Skeletal muscle cell (primary cell): ENCODE data around the gene RASGRF2.
"Not testable (repeated sequence)": the region's sequence is repeated elsewhere in the genome, so short reads cannot be mapped to it uniquely, and the experiment has no call there.

ENCODE experiments used
- DNase-seq: peaks from one replicate; pipeline ENCODE4 v3.0.0-alpha.2; 2010; ENCODE audit warnings: low read depth
- H3K4me3 ChIP-seq: 2 replicates; pipeline ENCODE4 v1.5.1; 2011; ENCODE audit warnings: low read depth, mild to moderate bottlenecking, control low read depth, low read length, moderate library complexity

Gene RASGRF2

DNA sequence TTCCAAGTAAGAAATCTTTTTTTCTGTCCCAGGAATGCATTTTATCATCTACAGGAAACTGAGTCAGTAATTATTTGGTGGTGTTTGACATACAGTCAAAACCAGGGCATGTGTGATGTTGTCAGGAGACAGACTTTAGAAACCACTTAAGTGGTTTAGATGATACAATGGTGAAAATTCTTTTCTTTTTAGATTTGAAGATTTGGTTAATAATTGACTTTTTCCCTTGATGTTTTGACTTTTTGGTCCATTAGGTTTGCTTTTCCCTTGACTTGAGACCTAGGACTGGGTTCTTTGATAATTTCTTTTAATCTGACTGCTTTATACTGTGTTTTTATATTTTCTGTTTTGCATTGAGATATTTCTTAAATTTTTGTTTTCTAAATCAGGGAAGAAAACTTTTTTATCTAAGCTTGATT lies 85.2 kb downstream of the RASGRF2 start:
- DNase-seq, result no peak
- no peak overlapping the region for H3K4me3 ChIP-seq

DNA sequence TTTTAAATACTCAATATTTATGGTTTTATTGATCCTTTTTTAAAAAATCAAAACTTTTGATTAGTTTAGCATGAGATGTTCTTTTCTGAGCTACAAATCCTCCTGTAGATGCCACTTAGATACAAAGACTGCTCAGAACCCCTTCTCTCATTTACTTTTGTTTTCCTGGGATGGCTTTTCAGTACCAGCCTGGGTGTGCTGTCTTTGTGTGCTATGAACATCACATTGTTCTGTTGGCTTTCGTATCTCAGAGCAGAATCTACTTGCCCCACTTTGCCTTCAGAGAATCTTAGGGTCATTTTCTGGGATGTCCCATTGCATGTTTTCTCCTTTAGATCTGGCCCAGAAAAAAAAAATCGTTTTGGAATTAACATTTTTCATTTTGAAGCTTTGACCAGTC lies 85.9 kb downstream of the RASGRF2 start:
- no peak for DNase-seq
- H3K4me3 ChIP-seq, result no peak overlapping the region

DNA sequence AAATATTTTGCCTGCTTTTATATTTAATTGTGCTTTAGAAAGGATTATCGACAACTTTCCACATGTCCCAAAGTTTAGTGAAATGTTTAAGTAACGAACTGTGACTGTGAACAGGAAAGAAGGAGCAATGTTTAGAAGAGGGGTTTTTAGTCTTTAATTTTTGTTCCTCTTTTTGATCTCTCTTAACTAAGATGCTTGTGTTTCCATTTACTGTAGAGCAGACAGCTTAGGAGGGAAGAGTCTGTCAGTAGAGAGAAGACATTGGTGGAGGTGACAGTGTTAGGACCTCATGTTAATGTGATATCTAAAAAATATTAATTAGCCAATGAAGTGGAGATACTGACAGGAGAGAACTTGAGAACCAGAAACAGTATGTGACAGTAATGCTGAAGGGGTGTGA lies 92.2 kb downstream of the RASGRF2 start:
- no peak overlapping the region for H3K4me3 ChIP-seq
- DNase-seq, result no peak

DNA sequence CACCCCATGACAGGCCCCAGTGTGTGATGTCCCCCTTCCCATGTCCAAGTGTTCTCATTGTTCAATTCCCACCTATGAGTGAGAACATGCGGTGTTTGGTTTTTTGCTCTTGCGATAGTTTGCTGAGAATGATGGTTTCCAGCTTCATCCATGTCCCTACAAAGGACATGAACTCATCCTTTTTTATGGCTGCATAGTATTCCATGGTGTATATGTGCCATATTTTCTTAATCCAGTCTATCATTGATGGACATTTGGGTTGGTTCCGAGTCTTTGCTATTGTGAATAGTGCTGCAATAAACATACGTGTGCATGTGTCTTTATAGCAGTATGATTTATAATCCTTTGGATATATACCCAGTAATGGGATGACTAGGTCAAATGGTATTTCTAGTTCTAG lies 93.1 kb downstream of the RASGRF2 start:
- DNase-seq, H3K4me3 ChIP-seq: not testable (repeated sequence)

DNA sequence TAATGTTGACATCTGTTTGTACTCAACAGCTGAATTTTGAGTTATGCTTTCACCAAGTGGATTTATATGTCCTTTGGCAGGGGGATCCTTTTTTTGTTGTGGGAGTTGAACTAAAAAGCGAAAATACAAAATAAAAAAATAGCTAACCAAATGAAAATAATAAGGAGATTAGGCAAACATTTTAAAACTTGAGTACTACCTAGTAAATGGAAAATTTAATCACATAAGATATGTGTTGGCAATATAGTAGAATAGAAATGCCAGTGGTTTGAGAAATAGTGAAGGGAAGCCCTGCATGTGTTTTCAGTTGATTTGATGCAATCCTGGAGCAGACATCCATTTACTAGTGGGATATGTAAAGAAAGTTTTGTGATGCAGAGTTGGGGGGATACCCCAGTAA lies 98.0 kb downstream of the RASGRF2 start:
- DNase-seq, result no peak
- no peak overlapping the region for H3K4me3 ChIP-seq

DNA sequence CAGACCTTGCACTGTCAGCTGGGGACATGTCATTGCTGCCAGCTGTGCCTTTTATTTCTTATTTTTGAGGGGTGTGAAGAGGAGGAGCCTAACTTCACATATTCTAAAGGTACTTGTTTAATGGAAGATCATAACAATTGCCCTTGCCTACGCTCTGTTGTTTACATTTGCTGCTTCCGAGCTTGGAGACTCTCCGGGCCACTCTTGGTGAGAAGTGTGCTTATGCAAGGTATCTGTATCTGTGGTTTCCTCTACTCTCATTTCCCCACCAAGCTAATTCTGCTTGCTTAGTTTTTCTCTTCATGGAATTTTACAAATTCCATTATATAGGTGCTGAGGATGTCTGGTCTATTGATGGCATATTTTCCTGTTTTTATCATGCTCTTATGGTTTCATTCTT lies 105.3 kb downstream of the RASGRF2 start:
- DNase-seq, result no peak
- no peak overlapping the region for H3K4me3 ChIP-seq

DNA sequence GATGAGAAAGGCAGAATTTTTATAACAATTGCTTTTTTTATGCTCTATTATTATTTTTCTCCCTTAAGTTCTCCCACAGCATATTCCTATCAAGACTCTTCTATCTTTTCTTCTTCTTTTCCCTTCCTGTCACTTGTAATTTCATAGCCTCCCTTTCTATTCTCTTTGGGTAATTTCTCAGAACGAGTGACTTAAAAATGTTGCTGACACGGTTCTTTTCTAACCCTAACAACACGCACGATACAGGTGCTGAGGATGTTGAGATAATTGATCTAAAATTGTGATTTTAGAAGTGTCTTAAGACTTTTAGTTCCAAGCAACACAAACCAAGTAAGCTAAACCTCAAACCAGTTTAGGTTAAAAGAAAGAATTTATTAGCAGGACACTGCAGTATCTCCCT lies 105.9 kb downstream of the RASGRF2 start:
- no peak overlapping the region for H3K4me3 ChIP-seq
- DNase-seq, result no peak

DNA sequence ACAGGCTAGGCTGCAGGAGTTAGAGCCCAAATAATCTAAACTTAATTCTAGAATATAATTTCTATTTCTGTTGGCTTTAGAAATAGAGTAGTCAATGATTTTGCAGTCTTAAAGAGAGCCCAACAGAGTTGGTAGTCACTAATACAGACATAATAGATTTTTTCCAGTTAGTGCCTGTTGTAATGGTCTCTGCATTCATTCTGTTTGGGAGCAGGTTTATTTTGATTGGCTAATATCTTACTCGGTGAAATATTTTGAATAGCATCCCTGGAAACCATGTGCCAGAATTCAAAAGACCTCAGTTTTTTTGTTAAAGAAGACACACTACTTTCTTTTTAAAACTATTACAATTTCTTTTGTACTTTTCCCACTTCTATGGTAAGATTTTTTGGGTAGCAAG lies 107.2 kb downstream of the RASGRF2 start:
- no peak overlapping the region for H3K4me3 ChIP-seq
- DNase-seq, result no peak

DNA sequence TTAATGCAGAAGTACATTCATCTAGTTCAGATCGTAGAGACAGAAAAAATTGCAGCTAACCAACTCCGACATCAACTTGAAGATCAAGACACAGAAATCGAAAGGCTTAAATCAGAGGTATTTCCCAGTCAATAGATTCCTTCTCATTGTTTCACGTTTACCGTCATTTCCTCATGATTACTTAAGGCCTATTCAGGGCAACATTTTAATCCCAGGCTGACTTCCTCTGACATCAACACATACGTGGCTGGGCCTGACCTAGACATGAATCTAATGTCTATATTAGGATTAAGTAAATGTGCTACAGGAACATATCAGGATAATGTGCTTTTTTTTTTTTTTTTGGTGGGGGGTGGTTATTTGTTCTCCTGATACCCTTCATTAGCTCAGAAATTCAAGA lies 107.9 kb downstream of the RASGRF2 start:
- H3K4me3 ChIP-seq, result no peak overlapping the region
- DNase-seq, result no peak

DNA sequence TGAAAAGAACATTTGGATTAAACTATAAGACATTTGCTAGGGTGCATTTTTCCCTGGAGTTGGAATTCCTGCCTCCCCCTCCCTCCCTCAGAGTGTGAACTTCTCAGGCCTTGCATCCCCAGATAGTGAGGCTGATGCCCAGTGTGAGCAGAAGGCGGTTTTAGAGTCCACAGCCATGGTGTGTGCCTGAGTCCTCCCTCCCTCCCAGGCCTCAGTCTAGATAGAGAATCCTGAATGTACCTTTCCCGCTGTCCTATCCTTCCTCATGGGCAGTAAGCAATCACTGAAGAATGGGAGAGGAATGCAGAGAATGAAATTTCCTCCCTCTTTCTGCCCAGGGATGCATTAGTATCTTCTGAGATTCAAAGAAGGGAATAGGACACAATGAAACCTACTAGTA lies 108.5 kb downstream of the RASGRF2 start:
- no peak overlapping the region for H3K4me3 ChIP-seq
- no peak for DNase-seq

DNA sequence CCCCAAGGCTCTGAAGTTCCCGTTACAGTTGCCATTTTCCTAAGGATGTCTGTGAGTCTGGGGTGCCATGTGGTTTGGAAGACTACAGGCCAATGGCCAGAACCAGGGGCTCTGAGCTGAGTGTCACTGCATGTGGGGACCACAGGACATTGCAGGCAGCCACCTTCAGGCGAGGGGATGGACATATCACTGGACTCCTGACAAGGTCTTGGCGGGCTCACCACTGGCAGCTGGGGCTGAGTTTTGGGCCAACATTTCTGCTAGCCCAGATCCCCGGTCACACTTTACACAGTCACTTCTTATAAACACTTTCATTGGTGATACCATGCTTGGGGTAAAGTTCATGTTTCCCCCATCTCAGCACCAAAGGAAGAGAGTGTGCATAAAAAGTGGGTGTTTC lies 109.8 kb downstream of the RASGRF2 start:
- H3K4me3 ChIP-seq, result no peak overlapping the region
- no peak for DNase-seq

DNA sequence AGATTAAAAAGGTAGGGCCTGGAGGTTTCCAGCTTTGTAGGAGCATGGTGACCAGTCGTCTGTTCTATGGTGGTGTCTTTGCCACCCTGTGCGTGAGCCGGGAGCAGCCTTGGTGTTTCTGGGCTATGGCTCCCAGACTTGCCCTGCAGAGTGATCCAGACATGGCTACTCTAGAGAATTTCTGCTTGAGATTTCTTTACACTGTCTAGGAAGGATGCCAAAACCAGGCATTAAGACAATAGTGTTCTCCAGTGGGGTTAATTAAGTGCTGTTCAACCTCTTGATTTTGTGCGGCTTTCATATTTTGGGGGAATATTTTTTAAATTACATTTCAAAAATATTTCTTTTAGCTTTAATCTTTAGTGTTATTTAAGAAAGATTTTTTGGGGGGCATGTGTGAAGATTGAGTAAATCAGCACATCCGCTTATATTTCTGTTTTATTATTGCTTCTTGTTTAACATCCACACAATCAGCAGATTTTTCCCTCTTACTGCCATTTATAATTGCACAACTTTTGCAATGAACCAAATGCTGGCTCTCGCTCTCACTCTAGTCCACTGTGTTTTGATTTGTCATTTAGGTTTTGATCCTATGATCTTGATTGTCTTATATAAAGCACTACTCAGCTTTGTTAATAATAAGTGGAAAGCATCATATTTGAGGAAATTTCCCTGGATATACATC lies 110.5 kb downstream of the RASGRF2 start:
- DNase-seq, result no peak
- H3K4me3 ChIP-seq, result no peak overlapping the region

DNA sequence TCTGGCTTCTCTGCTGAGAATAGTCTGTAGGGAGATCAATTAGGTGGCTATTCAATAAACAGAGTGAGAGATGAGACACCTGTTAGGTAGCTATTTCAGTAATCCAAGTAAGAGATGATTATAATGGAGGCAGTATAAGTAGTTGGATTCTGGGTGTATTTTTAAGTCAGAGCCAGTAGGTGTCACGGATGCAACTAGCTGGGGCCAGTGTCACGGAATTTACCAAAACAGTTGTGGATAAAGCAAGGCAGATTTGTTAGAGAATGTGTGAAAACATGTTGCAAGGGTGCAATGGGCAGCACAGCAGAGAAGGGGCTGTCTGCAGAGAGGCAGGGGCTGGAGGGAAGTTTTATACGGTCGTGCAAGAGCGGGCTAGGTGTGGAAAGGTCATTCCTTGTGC lies 114.9 kb downstream of the RASGRF2 start:
- DNase-seq, result no peak
- H3K4me3 ChIP-seq, result no peak overlapping the region

DNA sequence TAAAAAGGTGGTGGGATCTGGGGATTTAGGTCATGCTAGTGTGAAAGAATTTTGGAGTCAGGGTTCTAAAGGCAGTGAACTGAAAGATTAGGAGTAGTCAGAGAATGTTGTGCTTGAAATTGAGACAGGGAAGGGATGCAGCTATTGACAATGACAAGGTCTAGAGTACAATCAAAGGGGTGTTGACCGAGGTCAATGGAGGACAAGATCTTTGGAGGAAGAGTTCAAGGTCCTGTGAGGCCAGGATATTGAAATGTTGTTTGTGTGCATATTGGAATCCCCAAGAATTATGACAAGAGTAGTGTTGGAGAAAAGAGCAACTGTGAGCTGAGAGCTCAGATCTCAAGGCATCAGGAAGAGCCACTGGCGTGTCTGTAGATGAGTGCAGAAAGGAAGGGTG lies 116.9 kb downstream of the RASGRF2 start:
- H3K4me3 ChIP-seq, result no peak overlapping the region
- DNase-seq, result no peak

DNA sequence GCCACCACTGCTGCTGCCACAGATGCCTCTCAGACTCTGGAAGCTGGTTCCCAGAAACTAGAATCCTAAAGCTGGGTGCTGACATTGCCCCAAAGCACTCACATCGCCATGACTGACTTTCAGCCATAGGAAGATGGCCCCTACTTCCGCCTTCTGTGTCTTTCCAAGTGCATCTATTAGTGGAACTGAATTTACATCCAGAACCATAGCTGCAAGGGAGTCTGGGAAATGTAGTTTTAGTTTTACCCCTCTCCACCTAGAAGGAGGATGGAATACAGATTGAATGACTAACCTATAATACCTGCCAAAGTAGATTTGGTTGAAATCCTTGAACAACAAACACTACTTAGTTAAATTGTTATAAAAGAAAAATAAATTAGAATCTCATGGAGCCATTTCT lies 118.8 kb downstream of the RASGRF2 start:
- no peak for DNase-seq
- H3K4me3 ChIP-seq, result no peak overlapping the region

DNA sequence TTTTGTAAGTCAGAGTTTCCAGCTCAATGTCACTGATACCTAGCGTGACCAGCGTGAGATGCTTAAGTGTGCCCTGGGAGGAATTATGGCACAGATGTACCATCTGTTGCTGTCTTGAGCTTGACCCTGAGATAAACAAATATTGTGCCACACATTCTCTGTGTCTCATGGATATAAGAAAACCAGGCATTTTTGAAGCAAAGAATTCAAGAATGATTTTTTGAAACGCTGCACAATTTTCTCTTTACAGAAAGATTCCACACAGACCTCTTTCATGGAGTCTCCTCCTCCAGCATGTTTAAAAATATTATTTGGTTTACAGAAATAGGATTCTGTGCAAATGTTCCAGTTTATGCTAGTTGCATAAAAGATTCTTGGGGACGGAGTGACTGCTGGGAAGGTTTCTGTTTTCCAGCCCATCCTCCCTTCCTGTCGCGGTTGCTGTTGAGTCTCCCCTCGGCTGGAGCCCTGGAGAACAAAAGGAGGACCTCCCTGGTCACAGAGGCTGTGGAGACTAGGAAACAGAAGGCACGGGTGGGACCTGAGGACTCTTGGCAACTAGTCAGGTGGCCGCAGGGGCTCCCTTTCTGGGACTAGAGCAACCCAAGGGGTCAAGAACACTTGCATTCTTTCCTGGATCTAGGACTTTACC lies 120.8 kb downstream of the RASGRF2 start:
- DNase-seq, result no peak
- H3K4me3 ChIP-seq, result no peak overlapping the region

DNA sequence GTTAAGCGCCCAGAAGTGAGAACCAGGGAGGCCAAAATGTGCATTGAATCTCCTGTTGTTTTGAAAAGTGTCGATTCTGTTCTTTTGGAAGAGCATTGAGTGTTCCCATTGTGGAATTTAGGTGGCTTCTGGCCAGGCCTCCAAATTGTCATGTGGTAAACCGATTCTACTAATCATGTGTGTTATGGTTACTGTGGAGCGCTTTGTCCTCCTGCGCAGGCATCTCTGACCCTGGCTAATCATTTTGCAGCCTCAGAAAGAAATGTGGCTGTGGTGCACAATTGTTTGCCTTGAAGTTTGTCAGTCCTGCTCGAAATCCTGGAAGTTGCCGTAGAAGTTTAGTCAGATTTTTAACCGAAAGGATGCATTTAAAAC lies 121.3 kb downstream of the RASGRF2 start:
- H3K4me3 ChIP-seq, result no peak overlapping the region
- DNase-seq, result no peak

DNA sequence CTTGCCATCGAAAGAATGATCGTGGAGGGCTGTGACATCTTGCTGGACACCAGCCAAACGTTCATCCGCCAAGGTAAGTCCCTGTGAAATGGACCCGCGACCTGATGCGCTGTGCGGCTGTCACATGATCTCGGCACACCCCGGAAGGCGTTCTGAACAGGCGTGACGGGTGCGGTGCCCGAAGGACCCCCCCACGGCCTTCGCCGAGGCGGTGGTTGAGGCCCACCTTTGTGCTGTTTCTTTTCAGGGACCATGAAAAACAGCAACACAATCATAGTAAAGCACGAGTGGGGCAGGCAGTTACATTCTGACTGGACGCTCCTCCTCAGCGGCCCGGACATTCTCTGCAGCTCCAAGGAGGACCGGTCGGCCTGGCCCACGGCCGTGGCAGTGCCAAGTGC lies 126.7 kb downstream of the RASGRF2 start:
- no peak for DNase-seq
- H3K4me3 ChIP-seq, result no peak overlapping the region

DNA sequence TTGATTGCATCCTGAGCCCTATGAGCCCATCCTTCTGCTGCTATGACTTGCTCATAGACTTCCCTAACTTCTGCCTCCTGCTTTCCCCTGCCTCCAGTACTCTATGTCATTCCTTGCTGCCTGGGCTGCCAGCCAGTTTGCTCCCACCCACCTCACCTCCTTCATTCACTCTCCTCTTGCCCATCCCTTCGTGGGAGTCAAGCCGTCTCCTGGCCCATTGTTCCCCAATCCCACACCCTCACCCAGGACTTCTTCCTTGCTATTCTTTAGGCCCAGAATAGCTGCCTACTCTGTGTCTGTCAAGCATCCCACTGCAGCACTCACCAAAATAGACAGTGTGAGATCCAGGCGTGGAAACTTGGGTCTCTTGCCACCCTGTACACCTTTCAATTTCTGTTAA lies 131.0 kb downstream of the RASGRF2 start:
- no peak for DNase-seq
- no peak overlapping the region for H3K4me3 ChIP-seq

DNA sequence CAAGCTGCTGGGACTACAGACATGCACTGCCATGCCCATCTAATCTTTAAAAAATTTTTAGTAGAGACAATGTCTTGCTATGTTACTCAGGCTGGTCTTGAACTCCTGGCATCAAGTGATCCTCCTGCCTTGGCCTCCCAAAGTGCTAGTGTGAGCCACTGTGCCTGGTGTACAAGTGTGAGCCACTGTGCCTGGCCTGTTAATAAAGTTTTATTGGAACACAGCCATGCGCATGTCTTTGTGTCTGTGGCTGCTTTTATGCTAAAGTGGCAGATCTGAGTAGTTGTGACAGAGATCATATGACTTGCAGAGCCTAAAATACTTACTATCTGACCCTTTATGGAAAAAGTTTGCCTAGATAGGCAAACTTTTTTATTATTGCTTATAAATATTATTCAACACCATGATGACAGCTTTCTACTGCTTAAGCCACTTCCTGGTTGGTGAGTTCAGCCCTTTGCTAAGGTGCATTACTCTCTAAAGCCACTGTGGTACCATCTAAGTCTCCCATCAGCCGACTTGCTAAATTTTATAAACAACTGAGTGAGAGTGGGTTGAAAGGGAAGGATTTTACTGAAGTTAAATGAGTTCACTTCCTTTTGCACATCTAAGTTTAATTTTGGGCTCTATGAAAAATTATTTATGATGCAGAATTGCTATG lies 133.5 kb downstream of the RASGRF2 start:
- no peak for DNase-seq
- H3K4me3 ChIP-seq, result no peak overlapping the region

DNA sequence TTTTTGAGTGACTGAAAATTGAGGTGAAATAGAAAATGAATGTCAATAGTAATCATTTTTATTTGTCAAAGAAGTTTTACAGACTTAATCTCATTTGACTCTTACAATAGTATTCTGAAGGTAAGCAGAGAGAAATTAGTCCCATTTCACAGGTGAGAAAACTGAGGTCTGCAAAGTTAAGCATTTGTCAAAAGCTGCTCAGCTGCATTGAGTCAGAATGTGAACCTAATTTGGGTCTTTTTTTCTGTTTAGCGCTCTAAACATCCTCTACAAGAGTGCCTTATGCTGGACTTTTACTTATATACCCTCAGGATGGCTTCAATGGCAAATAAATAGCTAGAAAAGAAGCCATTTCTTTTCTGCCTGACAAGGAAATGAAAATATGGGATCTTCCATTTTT lies 135.7 kb downstream of the RASGRF2 start:
- H3K4me3 ChIP-seq, result no peak overlapping the region
- DNase-seq, result no peak
